ENCODE data around the gene ERICH4.

- no peak for TF ChIP-seq CTCF (conservative IDR thresholded peaks at IDR 0.05)
- no peak for TF ChIP-seq EZH2 (IDR thresholded peaks at IDR 0.05; ENCODE audit: low read depth)
Observed at GRCh38 chr19:41411968-41412265, 31.0 kb upstream of the ERICH4 start.
